AG09309 (cell line): ENCODE measurements around the gene SLC9A8.

Experiments used
- DNase-seq: peaks from one replicate; pipeline ENCODE4 v3.0.0-alpha.2; 2010; ENCODE audit warnings: low read depth
- H3K4me3 ChIP-seq: 2 replicates; pipeline ENCODE4 v1.5.1; 2011; ENCODE audit warnings: mild to moderate bottlenecking, low read depth, low read length, moderate library complexity; ENCODE audit not compliant: control insufficient read depth
- CTCF ChIP-seq: IDR thresholded peaks from 2 replicates; pipeline ENCODE4 v1.5.1; 2011; ENCODE audit warnings: mild to moderate bottlenecking, low read depth, low read length, inconsistent platforms; ENCODE audit not compliant: insufficient read depth, control insufficient read depth; ENCODE audit errors: missing control alignments

SLC9A8 gene

GRCh38 chr20:49790077-49790798, 22.4 kb upstream of the SLC9A8 start:
- H3K4me3 ChIP-seq: no peak overlapping the region
- TF ChIP-seq CTCF: no peak
- peak; percentile 90 for DNase-seq

DNA sequence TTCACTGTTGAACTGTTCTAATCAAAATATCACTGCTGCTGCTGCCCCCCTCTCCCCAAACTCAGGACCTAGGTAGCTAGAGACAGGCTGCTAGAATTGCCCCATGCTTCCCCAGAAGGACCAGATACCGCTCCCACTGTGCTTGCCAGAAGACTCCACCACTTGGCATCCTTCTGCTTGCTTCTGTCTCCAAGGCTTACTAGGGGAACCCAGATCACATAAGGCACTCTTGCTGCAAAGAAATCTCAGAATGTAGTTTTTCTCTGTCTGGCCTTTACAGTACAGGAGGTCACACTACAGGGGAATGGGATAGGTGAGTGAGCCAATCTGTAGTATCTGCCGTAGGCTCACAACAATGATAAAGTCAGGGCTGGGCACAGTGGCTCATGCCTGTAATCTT, 21.5 kb upstream of the SLC9A8 start:
- no peak overlapping the region for H3K4me3 ChIP-seq
- DNase-seq: no peak
- TF ChIP-seq CTCF: no peak

DNA sequence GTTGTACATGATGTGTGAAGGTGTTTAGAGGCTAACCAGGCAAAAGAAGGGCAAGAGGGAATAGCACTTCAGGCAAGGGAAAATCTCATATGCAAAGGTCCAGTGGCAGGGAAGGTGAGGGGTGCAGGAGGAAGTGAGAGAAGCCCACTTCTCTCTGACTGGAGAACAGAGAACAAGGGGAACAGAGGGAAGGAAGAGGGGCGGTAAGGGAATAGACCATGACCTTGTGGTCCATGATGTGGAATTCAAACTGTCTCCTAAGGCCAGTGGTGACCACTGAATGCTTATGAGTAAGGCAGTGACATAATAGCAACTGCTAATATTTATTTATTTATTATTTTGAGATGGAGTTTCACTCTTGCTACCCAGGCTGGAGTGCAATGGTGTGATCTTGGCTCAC, 20.6 kb upstream of the SLC9A8 start:
- TF ChIP-seq CTCF: no peak
- H3K4me3 ChIP-seq: no peak overlapping the region
- no peak for DNase-seq

DNA sequence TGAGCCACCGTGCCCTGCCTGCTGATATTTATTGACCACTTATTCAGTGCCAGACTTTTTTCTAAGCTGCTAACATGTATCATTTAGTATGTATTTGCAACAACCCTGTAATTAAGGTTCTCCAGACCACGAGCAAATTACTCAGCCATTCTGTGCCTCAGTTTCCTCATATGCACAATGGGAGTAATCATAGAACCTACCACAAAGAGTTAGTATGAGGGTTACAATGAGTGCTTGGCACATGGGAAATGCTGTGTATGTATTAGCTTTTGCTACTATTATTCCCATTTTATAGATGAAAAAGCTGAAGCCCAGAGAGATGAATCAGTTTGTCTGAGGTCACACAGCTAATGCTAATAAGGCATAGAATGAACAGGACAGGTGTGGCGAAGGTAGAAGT, 20.0 kb upstream of the SLC9A8 start:
- DNase-seq: no peak
- no peak for TF ChIP-seq CTCF
- no peak overlapping the region for H3K4me3 ChIP-seq

DNA sequence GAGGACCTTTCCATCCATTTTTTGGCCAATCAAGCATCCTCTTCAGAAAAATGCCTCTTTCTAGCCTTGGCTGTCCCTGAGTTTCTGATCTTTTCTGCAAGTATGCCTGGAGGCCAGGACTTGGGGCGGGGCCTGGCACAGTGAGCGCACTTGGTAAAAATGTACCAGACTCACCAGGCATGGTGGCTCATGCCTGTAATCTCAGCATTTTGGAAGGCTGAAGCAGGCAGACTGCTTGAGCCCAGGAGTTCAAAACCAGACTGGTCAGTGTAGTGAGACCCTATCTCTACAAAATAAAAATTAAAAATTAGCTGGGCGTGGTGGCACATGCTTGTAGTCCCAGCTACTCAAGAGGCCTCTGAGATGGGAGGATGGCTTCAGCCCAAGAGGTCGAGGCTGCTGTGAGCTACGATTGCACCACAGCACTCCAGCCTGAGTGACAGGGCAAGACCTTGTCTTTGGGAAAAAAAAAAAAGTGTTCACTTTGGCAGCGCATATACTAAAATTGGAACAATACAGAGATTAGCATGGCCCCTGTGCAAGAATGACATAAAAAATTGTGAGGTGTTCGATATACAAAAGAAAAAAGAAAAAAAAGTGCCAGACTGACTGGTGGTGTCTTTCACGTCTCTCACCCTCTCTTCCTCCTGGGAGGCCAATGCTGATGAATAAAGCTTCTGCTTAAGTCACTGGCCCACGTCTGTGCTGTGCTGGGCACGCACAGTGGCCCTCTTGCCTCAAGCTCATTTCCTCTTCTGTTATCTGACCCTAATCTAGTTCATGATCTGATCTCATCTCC, 18.1 kb upstream of the SLC9A8 start:
- no peak for TF ChIP-seq CTCF
- H3K4me3 ChIP-seq: no peak overlapping the region
- DNase-seq: no peak

GRCh38 chr20:49795135-49795424, 17.5 kb upstream of the SLC9A8 start:
- no peak for DNase-seq
- no peak for TF ChIP-seq CTCF
- no peak overlapping the region for H3K4me3 ChIP-seq
